ENCODE measurements around the gene STXBP6.

GRCh38 chr14:25052921-25053320 is 3.0 kb upstream of the STXBP6 start:
- TF ChIP-seq JUN (IDR thresholded peaks at IDR 0.05; ENCODE audit: borderline replicate concordance, insufficient read depth, insufficient read length, low read depth) (no peak), CTCF (IDR thresholded peaks at IDR 0.05; ENCODE audit: extremely low read depth in 1 of 2, insufficient read depth in 1 of 2, low read depth in 1 of 2, low read length in 2 of 2) (no peak), POLR2AphosphoS5 (IDR thresholded peaks at IDR 0.05; ENCODE audit: insufficient read depth, low read depth, low read length) (no peak), POLR2A (IDR thresholded peaks at IDR 0.05; ENCODE audit: low read depth, low read length) (no peak), EZH2 (IDR thresholded peaks at IDR 0.05; ENCODE audit: borderline replicate concordance, low read depth, low read length, severe bottlenecking) (no peak), MYC (IDR thresholded peaks at IDR 0.05; ENCODE audit: low read depth, low read length) (no peak)

Data from endothelial cell of umbilical vein (primary cell).